GM19397 (cell line): Measurements from ENCODE around the gene C6orf163.
A peak's percentile ranks its signal among the peaks of the same experiment; 100 is the strongest.

Experiments used
- ATAC-seq: cut with Tn5 transposase; IDR thresholded peaks from one replicate; pipeline ENCODE4 v1.9.1; 2021; ENCODE audit warnings: mild to moderate bottlenecking, moderate library complexity; ENCODE audit not compliant: unreplicated experiment

Gene C6orf163

GRCh38 chr6:87356181-87356580 is 11.6 kb downstream of the C6orf163 start:
- no peak for ATAC-seq

- ATAC-seq, result no peak
Observed at GRCh38 chr6:87357479-87358196, 13.0 kb downstream of the C6orf163 start.

GRCh38 chr6:87364602-87365252 is 20.1 kb downstream of the C6orf163 start:
- no peak for ATAC-seq

- ATAC-seq, result no peak
Observed at GRCh38 chr6:87366072-87366827, 21.6 kb downstream of the C6orf163 start.

GRCh38 chr6:87366899-87367298 is 22.3 kb downstream of the C6orf163 start:
- ATAC-seq, result no peak

GRCh38 chr6:87373377-87373776 is 28.8 kb downstream of the C6orf163 start:
- no peak for ATAC-seq

- no peak for ATAC-seq
Observed at GRCh38 chr6:87375315-87375714, 30.7 kb downstream of the C6orf163 start.

- no peak for ATAC-seq
Observed at GRCh38 chr6:87376643-87377042, 32.0 kb downstream of the C6orf163 start.

- ATAC-seq, result peak; percentile 63
Observed at GRCh38 chr6:87378947-87379346, 34.3 kb downstream of the C6orf163 start.

- ATAC-seq, result no peak
Observed at GRCh38 chr6:87382861-87383260, 38.2 kb downstream of the C6orf163 start.

- no peak for ATAC-seq
Observed at GRCh38 chr6:87384038-87384437, 39.4 kb downstream of the C6orf163 start.

- no peak for ATAC-seq
Observed at GRCh38 chr6:87384449-87384848, 39.8 kb downstream of the C6orf163 start.

GRCh38 chr6:87391334-87391733 is 46.7 kb downstream of the C6orf163 start:
- ATAC-seq, result no peak

- peak; percentile 60 for ATAC-seq
Observed at GRCh38 chr6:87393026-87393622, 48.5 kb downstream of the C6orf163 start.

- no peak for ATAC-seq
Observed at GRCh38 chr6:87395431-87395830, 50.8 kb downstream of the C6orf163 start.

- peak; percentile 59 for ATAC-seq
Observed at GRCh38 chr6:87396595-87397392, 52.2 kb downstream of the C6orf163 start.

- ATAC-seq, result no peak
Observed at GRCh38 chr6:87397656-87398055, 53.0 kb downstream of the C6orf163 start.

- ATAC-seq, result no peak
Observed at GRCh38 chr6:87401832-87402231, 57.2 kb downstream of the C6orf163 start.

- ATAC-seq, result peak; percentile 3
Observed at GRCh38 chr6:87407561-87407900, 62.9 kb downstream of the C6orf163 start.

GRCh38 chr6:87407901-87408720 is 63.5 kb downstream of the C6orf163 start, which contains the start of gene CFAP206:
Gene CFAP206 (plus strand): TSS chr6:87407972. CDS start chr6:87409840, 1,868 bp downstream.
- ATAC-seq, result peak; percentile 90
